ENCODE results near the gene DSCAM.

DSCAM gene

GRCh38 chr21:40704141-40704540 lies 142.8 kb downstream of the DSCAM start:
- no peak for DNase-seq

DNA sequence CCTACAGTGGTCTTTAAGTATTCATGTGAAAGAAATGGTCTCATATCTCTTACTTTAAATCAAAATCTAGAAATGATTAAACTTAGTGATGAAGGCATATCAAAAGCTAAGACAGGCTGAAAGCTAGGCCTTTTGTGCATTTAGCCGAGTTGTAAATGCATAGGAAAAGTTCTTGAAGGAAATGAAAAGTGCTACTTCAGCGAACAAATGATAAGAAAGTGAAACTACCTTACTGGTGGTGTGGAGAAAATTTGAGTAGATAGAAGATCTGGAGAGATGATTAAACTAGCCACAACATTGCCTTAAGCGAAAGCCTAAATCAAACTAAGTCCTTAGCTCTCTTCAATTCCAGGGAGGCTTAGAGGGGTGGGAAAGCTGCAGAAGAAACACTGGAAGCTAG lies 147.6 kb downstream of the DSCAM start:
- no peak for DNase-seq

DNA sequence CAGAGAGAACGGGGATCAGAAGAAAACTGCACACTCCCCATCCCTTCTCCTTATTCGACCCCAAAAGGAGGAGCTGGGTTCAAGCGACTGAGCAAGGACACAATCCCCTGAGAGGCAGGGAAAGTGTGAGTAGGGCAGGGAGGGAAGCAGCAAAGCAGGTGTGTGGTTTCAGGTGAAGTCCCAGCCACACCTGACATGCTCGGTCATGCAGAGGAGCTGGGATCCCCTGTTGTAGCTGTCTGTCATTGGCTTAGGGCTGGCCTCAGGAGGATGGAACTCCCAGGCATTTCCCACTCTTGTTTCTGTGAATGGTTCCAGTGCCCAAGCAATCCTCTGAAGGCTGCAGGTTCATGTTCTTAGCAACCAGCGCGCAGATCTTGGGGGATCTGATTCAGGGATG lies 150.7 kb downstream of the DSCAM start:
- no peak for DNase-seq

GRCh38 chr21:40689840-40690360 lies 157.1 kb downstream of the DSCAM start:
- DNase-seq, result no peak

DNA sequence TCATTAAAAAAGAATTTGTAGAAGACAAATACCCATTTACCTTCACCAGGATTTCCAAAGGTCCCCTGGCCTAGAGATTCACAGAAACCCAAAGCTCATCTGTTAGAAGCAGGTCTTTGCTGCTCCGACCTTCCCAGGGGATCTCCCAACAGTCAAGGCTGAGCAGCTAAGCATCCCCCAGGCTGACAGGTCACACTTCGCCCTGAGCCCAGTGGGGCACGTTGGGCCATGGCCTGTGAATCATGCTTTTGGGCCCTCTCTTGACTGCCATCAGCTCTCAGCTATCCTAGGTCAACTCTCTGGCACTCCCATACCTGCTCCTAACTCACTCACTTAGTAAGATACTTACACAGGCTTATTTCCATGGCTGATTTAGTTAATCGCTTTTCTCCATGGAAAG lies 157.7 kb downstream of the DSCAM start:
- no peak for DNase-seq

DNA sequence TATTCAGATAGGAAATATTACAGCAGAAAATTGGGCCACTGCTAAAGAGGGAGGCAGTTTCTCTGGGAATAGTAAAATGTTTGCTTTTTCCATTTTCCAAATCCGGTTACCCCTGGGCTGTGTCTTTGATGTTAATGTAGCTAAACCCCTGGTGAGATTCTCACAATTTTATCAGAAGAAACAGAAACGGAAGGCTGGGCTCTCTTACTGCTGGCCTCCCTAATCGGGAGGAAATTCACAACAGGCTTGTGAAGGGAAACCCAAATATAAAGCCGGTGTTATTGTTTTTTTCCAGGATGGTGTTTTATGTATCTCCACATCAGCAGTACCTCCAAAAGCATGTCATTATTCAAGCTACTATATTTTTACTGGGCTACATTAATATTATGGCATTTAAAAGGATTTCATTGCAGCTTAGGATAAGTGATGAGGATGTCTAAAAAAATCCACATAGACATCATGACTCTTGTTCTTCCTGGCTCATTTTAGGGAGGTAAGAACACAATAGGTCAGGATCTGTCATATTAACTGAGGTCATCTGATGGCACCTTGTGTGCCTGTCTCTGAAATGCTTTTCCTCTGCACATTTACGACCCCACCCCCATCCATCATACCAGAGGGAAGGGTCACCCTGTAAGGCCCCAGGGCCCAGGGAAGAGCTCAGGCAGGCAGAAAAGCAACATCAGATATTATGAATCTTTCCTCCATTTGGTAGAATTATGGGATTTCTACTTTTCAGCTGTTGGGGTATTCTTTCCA lies 158.7 kb downstream of the DSCAM start:
- DNase-seq, result no peak

- no peak for DNase-seq
Measured at GRCh38 chr21:40687625-40688024, 159.3 kb downstream of the DSCAM start.

DNA sequence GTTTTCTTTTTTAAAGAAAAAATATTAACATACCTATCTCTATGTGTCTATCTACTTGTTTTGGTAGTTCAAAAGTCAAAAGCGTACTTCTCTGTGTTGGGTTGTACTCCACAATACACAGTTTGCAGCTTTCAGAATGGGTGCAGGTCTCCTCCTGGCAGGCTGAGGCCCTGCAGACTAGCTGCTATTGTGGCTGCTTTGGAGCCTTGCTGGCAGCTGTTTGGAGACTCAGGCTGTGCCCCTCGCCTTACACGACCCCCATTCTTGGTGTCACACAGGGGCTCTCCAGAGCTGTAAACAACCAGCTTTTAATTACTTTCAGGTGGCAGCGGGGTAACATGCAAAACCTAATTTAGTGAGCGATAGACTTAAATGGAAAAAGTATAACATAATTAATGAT lies 160.4 kb downstream of the DSCAM start:
- DNase-seq, result no peak

DNA sequence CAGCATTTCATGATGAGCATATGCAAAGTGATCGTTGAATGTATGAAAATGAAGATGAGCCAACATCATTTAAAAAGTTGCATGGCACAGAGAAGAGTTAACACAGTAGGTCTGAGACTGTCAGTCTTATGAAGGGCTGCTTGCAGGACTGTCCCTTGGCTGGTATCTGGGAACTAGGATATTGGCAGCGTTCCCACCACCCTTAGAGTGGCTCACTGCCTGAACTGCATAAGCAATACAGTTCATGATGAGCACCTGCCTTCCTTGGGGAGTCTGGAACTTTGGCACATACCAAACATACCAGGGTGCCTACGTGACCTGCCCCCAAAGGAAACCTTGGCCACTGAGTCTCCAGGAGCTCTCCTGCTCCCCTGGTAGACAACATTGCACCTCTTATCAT lies 161.8 kb downstream of the DSCAM start:
- DNase-seq, result no peak

DNA sequence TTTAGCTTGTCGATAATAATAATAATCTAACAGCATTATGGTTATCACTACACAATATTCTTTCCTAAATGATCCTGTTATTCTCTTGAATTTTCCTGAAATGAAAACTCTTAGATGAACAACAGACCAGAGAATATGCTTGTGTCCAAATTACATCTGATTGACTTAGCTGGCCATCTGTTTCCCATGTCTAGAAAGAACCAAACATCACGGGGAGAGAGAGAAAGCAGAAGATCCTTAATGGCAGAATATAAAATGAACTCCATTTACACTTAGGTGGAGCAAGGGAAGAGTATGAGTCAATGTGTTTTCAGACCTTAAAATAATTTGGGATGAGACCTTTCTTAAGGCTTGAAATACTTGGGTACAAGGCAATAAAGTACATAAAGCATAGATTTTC lies 162.2 kb downstream of the DSCAM start:
- DNase-seq, result no peak

DNA sequence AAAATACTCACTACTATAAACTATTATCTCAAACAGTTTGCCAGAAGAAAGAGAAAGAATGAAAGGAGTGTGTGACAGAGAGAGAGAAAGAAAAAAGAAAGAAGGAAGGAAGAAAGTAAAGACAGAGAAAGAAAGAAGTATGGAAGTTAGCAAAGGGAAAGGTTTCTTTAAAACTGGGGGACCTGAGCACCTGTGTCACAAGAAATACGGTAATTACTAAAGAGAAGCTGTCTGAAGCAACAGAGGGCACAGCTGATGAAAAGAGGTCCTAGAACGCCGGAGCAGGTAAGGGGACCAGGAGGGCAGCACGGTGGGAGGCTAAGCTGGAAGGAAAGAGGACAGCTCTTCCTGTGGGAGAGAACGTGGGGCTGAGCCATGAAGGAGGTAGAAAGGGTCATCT lies 163.6 kb downstream of the DSCAM start:
- DNase-seq, result no peak

- no peak for DNase-seq
Measured at GRCh38 chr21:40681164-40681859, 165.6 kb downstream of the DSCAM start.

DNA sequence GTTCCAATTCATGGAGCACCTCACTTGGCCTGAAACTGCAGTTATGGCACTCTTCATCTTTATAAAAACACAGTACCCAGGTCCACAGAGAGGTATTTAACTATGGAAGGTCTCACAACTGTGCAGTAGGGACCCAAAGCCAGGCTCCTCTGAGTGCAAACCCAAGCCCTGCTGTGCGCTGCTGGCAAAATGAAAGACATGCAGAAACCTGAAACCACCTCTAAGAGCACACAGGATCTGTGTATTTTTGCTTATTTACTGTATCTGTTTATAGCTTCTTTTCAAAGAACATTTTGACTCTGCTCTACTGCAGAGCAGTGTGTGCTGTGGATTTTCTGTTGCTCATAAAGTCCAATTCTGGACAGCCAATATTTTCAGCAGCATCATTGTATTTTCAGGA lies 166.6 kb downstream of the DSCAM start:
- DNase-seq, result no peak

DNA sequence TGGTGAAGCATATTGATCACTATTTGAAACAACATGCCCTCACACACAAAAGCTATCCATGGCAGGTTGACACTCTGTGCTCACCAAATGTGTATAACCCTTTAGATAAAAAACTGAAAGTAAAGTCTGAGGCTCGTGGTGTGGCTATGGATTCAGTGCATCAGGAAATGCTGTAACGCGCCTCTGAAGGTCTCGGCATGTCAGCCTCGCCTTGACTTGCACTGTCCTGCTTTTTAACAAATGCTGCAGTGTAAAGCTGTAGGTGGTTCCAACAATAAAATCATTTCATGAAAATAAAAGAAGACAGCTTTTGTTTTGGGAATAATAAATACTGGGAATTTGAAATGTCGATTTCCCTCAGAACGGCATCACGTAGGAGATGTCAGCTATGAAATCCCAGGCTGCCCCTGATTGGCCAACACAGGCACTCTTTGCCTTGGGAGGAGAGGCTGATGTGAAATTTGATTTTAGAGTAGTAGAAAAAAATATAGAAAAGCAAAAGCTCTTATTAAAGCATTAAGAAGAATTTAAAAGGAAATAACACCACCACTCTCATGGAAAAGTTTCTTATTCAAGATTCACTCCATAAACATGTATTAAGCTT lies 168.2 kb downstream of the DSCAM start:
- DNase-seq, result no peak

DNA sequence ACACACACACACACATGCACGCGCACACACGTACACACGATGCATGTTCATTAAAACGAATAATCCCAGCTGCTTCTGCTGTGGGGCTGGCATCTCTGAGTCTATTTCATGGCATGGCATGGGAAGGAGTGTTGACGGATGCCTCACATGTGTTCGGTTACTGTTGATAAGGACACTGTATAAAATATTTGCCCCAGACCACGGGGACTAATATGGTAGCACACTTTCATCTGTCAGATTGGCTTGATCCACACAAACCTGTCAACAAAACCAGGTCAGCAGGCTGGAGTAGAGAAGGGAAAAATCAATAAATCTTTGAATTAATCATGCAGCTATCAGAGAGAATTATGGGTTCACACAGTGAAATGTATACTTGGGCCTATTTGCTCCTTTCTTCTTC lies 171.9 kb downstream of the DSCAM start:
- DNase-seq, result no peak

DNA sequence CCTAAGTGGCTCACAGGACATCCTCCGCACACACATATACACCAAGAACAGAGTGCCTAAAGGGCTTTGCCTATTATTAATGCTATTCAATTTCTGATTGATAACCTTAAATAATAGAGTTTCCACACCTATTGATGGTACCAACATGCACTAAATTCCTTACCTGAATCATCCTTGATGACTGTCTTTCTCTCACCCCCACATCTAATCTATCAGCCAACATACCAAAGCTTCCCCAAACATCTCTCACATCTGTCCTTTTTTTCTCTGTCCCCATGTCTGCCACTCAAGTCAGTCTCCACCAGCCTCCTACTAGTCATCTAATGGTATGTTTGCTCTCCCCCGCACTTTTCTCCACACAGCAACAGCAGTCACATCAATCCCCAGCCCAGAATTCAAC lies 174.4 kb downstream of the DSCAM start:
- DNase-seq, result no peak

DNA sequence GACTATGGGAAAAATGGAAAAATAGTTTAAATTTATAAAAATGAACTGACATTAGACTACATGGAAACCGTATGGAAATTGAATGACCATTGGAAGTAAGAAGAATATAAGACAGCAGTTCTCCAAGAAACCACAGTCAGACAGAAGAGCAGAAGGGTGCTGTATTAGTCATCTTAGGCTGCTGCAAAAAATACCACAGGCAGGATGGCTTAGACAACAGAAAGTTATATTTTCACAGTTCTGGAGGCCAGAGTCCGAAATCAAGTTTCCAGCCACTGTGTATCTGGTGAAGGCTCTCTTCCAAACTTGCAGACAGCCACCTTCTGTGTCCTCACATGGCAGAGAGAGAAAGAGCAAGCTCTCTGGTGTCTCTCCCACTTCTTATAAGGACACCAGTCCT lies 175.2 kb downstream of the DSCAM start:
- no peak for DNase-seq

DNA sequence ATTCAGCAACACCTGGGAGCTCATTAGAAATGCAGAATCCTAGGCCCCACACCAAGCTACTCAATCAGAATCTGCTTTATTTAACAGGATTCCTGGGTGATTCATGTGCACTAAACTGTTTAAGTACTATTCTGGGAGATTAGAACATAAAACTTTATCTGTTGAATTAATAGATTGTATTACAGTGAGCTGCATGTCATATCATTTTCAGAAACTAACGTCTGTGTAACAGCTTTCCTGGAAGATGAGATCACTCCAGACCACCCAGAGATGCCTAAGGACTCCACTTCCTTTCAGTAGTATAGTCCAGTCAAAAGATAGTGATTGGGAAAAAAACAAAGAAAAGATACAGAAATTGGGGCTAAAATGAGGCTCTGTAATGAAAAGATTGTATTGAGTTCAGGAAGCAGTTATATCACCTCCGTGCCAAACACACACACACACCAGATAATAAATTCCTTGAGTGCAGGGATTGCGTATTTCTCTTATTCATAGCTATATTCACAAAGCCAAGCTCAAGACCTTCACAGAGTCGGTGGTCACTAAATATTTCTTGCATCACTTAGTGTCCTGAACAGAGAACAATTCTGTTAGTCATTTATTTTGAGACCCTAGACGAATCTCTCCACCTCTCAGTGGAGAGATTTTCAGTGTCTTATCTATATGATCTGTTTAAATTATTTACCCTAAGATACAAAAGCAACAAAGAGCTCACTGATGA lies 178.2 kb downstream of the DSCAM start:
- DNase-seq, result no peak

- DNase-seq, result no peak
Measured at GRCh38 chr21:40667967-40668366, 179.0 kb downstream of the DSCAM start.

DNA sequence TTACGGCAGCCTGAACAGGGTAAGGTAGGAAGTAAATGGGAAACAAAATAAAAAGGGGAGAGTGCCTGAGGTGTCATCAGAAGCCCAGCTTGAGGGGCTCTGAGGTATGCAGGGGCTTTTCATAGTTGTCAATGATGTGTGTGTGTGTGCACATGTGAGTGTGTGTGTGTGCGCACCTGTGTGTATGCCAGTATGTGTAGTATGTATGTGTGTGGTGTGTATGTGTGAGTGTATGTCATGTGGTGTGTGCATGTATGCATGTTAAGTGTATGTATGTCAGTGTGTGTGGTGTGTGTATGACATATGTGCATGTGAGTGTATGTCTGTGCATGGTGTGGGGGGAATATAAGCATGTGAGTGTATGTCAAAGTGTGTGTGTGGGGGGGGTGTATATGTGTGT lies 184.1 kb downstream of the DSCAM start:
- DNase-seq, result no peak

DNA sequence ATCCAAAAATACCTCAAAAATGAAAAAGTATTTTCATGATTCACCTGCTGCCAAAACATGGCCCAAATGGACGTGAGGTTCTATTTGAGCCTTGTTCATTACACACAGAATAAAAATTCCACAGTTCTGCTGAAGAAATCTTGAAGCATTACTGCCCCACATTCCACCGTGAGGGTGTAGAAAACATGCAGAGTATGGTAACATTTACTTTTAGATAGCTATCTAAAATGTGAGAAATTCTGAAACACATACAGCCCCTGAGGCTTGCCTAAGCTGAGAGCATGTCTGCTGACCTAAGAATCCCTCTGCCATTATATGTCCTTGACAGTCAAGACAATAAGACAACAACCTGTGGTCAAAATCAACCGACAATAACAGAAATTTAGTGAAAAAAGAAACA lies 186.5 kb downstream of the DSCAM start:
- DNase-seq, result no peak

GRCh38 chr21:40658311-40658710 lies 188.6 kb downstream of the DSCAM start:
- DNase-seq, result no peak

GRCh38 chr21:40652436-40652835 lies 194.5 kb downstream of the DSCAM start:
- DNase-seq, result no peak
